Measurements from ENCODE around the gene RNU1-1. TPM values are rescaled to one million over a fixed set of nuclear protein-coding genes. Genes with fewer than 3 reads are reported as not detected.

RNU1-1 gene
- total and polyA plus RNA-seq, 9 of the 15 experiments (the other 6 are each of a cell fraction or from before 2014, with no cell fraction given) = under 0.01 to 32,823 (median 2,538) TPM; not detected in 4

DNA sequence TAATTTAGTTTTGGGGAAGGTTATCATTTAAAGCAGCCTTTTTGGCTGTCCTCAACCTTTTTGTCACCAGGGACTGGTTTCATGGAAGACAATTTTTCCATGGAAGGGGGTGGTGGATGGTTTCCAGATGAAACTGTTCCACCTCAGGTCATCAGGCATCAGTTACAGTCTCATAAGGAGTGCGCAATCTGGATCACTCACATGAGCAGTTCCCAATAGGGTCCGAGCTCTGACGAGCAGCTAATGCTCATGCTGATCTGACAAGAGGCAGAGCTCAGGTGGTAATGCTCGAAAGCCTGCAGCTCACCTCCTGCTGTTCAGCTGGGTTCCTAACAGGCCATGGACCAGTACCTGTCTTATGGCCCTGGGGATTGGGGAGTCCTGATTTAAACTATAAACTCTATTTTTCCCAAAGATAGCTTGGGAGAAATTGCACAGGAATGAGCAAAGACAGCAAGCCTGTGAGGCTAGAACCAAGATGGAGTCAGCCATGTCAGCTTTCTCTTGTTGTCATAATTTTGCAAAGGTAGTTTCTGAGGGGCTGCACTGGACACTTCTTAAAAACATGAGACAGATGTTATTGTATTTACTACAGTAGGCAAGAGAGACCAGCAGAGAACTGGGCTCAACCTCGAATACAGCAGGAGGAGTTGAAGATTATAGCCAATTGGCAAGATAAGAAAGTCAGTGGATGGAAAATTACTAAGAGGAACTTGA lies 2.8 kb upstream of the RNU1-1 start (continued):
- peak; percentile 61 for TF ChIP-seq ELF2 (CRISPR knock-in tag; IDR thresholded peaks at IDR 0.05)
- peak; percentile 82 for TF ChIP-seq ZBTB17 (CRISPR knock-in tag; IDR thresholded peaks at IDR 0.05)
- peak; percentile 90 for TF ChIP-seq ZNF175 (CRISPR knock-in tag; IDR thresholded peaks at IDR 0.05; ENCODE audit: low read depth)
- TF ChIP-seq PYGO2 (tag; IDR thresholded peaks at IDR 0.05) = peak; percentile 85
- peak; percentile 75; the same call in 1 of the 2 replicates for TF ChIP-seq ZBTB5 (IDR thresholded peaks at IDR 0.05)
- TF ChIP-seq STAT5B (CRISPR knock-in tag; IDR thresholded peaks at IDR 0.05) = 0 out of 2 replicates have a peak, but pooled peaks have one; percentile 22
- peak; percentile 62; the same call in 1 of the 2 replicates for TF ChIP-seq IRF9 (tag; IDR thresholded peaks at IDR 0.05)
- TF ChIP-seq SMAD3 (CRISPR knock-in tag; conservative IDR thresholded peaks at IDR 0.05) = peak; percentile 88
- TF ChIP-seq BACH1 (tag; IDR thresholded peaks at IDR 0.05) = peak; percentile 59; the same call in 1 of the 2 replicates
- peak; percentile 66 for TF ChIP-seq TCFL5 (CRISPR knock-in tag; conservative IDR thresholded peaks at IDR 0.05)
- peak; percentile 54; the same call in 1 of the 2 replicates for TF ChIP-seq CC2D1A (IDR thresholded peaks at IDR 0.05)
- TF ChIP-seq, protein P1, sequence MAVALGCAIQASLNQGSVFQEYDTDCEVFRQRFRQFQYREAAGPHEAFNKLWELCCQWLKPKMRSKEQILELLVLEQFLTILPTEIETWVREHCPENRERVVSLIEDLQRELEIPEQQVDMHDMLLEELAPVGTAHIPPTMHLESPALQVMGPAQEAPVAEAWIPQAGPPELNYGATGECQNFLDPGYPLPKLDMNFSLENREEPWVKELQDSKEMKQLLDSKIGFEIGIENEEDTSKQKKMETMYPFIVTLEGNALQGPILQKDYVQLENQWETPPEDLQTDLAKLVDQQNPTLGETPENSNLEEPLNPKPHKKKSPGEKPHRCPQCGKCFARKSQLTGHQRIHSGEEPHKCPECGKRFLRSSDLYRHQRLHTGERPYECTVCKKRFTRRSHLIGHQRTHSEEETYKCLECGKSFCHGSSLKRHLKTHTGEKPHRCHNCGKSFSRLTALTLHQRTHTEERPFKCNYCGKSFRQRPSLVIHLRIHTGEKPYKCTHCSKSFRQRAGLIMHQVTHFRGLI (CRISPR knock-in tag; IDR thresholded peaks at IDR 0.05) = peak; percentile 88
- TF ChIP-seq, protein P2, sequence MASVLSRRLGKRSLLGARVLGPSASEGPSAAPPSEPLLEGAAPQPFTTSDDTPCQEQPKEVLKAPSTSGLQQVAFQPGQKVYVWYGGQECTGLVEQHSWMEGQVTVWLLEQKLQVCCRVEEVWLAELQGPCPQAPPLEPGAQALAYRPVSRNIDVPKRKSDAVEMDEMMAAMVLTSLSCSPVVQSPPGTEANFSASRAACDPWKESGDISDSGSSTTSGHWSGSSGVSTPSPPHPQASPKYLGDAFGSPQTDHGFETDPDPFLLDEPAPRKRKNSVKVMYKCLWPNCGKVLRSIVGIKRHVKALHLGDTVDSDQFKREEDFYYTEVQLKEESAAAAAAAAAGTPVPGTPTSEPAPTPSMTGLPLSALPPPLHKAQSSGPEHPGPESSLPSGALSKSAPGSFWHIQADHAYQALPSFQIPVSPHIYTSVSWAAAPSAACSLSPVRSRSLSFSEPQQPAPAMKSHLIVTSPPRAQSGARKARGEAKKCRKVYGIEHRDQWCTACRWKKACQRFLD (CRISPR knock-in tag; IDR thresholded peaks at IDR 0.05) = peak; percentile 68
- peak; percentile 91 for TF ChIP-seq HDAC8 (tag; IDR thresholded peaks at IDR 0.05)
- peak; percentile 89 for TF ChIP-seq MEF2D (tag; conservative IDR thresholded peaks at IDR 0.05; ENCODE audit: low read depth)
- peak; percentile 30; the same call in 1 of the 2 replicates for TF ChIP-seq FOXJ2 (tag; IDR thresholded peaks at IDR 0.05)
- peak; percentile 69; the same call in 1 of the 2 replicates for TF ChIP-seq GTF2A2 (tag; IDR thresholded peaks at IDR 0.05)
- peak; percentile 89 for TF ChIP-seq ZNF583 (CRISPR knock-in tag; IDR thresholded peaks at IDR 0.05)
- 0 out of 2 replicates have a peak, but pooled peaks have one; percentile 51 for TF ChIP-seq NFXL1 (CRISPR knock-in tag; IDR thresholded peaks at IDR 0.05)
- TF ChIP-seq ZNF239 (CRISPR knock-in tag; IDR thresholded peaks at IDR 0.05) = peak; percentile 81
- peak; percentile 77 for TF ChIP-seq ZNF589 (CRISPR knock-in tag; IDR thresholded peaks at IDR 0.05; ENCODE audit: low read depth)
- TF ChIP-seq BCL6 (CRISPR knock-in tag; IDR thresholded peaks at IDR 0.05) = peak; percentile 87
